HK-2 (cell line): Measurements from ENCODE around the gene NCK1.
"Not testable (repeated sequence)": the region's sequence is repeated elsewhere in the genome, so short reads cannot be mapped to it uniquely, and the experiment has no call there.

Source experiments
- DNase-seq: peaks from one replicate; pipeline ENCODE4 v3.0.0-alpha.2; 2018; ENCODE audit not compliant: unreplicated experiment

NCK1 gene

DNA sequence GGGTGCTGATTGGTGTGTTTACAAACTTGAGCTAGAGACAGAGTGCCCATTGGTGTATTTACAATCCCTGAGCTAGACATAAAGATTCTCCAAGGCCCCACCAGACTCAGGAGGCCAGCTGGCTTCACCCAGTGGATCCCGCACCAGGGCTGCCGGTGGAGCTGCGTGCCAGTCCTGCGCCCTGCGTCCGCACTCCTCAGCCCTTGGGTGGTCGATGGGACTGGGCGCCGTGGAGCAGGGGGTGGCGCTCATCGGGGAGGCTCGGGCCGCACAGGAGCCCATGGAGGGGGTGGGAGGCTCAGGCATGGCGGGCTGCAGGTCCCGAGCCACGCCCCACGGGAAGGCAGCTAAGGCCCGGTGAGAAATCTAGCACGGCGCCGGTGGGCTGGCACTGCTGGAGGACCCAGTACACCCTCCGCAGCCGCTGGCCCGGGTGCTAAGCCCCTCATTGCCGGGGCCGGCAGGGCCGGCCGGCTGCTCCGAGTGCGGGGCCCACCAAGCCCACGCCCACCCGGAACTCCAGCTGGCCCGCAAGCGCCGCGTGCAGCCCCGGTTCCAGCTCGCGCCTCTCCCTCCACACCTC is 125.5 kb downstream of the NCK1 start:
- not testable (repeated sequence) for DNase-seq

DNA sequence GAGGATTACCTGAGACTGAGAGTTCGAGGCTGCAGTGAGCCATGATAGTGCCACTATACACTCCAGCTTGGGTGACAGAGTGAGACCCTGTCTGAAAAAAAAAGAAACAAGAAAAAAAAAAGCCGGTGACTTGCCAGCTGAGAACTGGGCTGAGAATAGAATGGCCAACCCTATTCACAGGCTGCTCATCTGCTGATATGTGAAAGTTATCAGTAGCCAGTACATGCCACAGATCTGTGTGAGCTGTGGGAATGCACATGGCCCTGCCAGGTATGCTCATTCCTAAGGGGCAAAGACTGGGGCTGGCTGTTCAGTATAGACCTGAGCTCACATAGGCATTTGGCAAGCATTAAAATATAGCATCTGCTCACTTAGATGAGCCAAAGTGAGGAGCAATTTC is 126.6 kb downstream of the NCK1 start:
- no peak for DNase-seq

DNA sequence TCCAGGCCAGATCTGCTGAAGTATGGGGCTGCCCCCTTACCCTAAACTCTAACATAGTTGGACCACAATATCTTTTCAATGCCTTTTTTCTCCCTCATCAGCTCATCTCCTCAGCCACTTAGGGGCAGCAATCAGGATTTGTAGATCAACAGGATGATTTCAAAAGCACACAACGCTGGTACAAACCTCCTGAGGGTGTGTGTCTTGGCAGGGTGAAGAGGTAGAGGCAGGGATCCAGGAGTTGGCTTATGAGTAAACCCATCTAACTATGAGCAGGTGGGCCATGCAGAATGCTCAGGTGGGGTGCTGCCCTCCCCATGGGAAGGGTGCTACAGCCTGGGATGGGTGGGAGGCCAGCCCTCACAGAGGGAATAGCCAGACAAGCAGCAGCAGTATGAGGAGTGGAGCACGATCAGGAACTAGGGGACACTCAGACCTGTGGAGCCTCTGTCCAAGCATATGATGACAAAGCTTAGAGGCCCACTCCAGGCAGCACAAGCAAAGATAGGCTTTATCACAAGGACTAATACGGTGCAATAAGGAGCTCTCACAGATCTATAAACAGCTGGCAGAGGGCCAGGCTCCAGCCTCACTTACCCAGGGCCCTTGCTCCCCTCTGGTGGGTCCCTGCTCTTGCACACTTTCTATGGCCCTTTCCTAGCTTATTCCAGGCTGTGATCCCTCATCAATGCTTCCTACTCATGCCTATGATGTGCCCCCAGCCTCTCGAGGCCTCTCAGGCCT is 127.9 kb downstream of the NCK1 start:
- no peak for DNase-seq

DNA sequence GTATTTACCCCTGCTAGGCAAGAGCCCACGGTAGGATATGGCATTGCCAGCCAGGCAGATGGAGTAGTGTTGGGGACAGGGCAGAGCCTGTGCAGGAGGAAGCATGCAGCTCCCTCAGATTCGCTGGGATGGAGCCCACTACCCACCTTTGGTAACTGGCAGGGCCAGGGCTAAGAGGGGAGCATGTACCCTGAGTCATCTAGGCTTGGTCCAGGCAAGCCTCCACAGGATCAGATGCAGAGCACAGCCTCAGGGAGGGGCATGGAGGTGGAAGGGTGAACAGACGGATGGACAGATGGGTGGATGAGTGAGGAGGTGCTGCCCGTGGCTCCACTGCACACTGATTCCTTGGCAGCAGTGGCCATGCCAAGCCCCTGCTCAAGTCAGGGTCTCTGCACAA is 128.8 kb downstream of the NCK1 start:
- no peak for DNase-seq

DNA sequence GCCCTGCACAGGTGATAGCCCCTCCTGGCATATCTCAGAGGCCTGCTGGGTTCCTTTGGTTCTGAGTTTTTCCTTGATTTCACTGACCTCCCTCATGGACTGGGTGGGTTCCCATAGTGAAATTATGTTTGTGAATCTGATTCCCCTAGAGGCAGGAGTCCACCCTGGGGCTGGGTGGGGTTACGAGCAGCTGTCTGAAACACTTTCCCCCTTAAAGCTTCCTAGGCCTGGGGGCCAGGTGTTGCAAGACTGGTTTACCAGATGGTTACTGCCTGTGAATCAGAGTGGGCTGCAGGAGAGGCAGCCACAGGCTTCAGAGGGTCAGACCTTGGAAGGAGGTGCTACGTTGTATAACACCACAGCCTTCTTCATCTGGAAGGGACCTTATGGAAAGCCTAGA is 130.1 kb downstream of the NCK1 start:
- DNase-seq, result no peak

DNA sequence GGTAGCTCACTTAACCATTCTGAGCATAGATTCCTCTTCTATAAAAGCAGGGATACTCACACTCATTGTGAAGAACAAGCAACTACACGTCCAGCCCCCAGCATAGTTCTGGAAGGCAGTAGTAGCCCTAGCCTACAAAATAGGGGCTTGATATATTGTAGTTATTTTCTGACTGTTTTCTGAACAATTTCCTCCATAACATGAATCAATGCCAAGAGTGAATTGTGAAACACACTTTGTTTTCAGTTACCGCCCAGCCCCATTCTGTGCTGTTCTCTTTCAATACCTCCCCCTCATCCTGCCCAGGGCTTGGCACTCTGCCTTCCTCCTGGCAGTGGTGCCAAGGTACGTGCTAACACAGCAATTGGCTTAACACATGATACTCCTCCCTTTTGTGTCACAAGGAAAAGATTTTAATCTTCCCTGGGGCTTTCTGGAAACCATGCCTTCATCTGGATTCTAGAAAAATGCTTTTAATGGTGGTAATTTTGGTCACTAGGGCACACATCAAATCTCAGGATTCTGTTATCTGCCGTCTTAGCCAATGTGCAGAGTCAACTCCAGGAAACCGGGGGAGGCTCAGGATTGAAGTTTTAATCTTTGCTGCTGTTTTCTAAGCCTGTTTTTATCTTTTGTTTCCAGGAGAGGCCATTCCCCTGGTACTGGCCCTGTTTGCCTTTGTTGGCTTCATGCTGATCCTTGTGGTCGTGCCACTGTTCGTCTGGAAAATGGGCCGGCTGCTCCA is 132.9 kb downstream of the NCK1 start:
- no peak for DNase-seq

DNA sequence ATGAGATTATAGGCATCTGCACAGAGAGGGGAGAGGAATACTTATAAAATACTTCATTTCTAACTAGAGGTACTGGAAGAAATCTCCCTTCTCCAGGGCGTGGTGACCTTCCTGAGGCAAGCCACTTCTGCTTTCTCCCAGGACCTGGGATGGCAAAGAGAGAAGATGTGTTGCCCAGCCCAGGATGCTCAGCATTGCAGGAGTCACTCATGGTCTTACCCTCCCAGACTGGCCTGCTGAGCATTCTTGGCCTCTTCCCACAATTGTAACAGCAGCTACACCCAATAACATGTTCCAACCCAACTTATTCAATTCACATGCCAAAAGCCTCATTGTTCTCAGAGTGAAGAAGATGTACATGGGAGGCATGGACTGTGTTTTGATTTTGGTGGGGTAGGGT is 133.6 kb downstream of the NCK1 start:
- no peak for DNase-seq
